AG04450 (cell line): ENCODE measurements around the gene GAGE12E. TPM values are rescaled to one million over a fixed set of nuclear protein-coding genes. Genes with fewer than 3 reads are reported as not detected.
"Not testable (repeated sequence)": the region's sequence is repeated elsewhere in the genome, so short reads cannot be mapped to it uniquely, and the experiment has no call there.

Experiments
- CTCF ChIA-PET: fragments of 300-600, 350-600 bp; formaldehyde crosslinking; extraction: SDS; loops from one replicate; lab custom pipeline; 2022; ENCODE audit warnings: antibody characterized with exemption, inconsistent platforms; lab: Charles Lee
- POLR2A ChIA-PET: fragments of 350-600 bp; formaldehyde crosslinking; extraction: SDS; loops from one replicate; lab custom pipeline; 2021; ENCODE audit warnings: antibody characterized with exemption, inconsistent platforms; lab: Yijun Ruan, JAX
- DNase-seq: peaks from one replicate; pipeline ENCODE4 v3.0.0-alpha.2; 2011; ENCODE audit warnings: low read depth, low spot score
- H3K27ac ChIP-seq: one replicate; pipeline ENCODE4 v1.5.1; 2012; ENCODE audit warnings: low read depth, low read length, control low read depth
- H3K27me3 ChIP-seq: one replicate; pipeline ENCODE4 v1.6.0; 2012; ENCODE audit warnings: low read length; ENCODE audit not compliant: control insufficient read depth, insufficient read depth
- H3K4me3 ChIP-seq: 2 replicates; pipeline ENCODE4 v1.5.1; 2011; ENCODE audit warnings: mild to moderate bottlenecking, low read depth, low read length, control low read depth
- H3K9me3 ChIP-seq: 2 replicates; pipeline ENCODE4 v1.5.1; 2012; ENCODE audit warnings: low read length; ENCODE audit not compliant: control insufficient read depth, insufficient read depth
- polyA plus RNA-seq: library from polyadenylated mRNA; depleted of rRNA; stranded (reverse); fragments of >200 nt; gene quantifications from 2 replicates; pipeline ENCODE4 v1.2.3, GENCODE V29; 2011; rRNA removed
- small RNA-seq: library from RNA; depleted of rRNA; stranded (forward); fragments of <200 nt; gene quantifications from one replicate; pipeline ENCODE3, GENCODE V24; 2012; ENCODE audit warnings: low read depth; ENCODE audit not compliant: insufficient read length

GAGE12E gene
- polyA plus RNA-seq, 1 experiment: not detected

GRCh38 chrX:49598720-49599119, 47.6 kb downstream of the GAGE12E start, which contains the start of gene GAGE1:
GAGE1 (plus strand) TSS chrX:49599020; CDS start chrX:49600175, 1,155 bp downstream.
- CTCF ChIA-PET, H3K9me3 ChIP-seq, DNase-seq, H3K4me3 ChIP-seq, H3K27me3 ChIP-seq, H3K27ac ChIP-seq, POLR2A ChIA-PET: not testable (repeated sequence)

Small RNAs within 50 kb of the gene (small RNA-seq; reads per million reads assigned to genes)
- gene GAGE12B: not detected

Other genes starting within 250 kb of the GAGE12E start
- gene GAGE10, start 247.6 kb upstream of the GAGE12E start, polyA plus RNA-seq: not detected in 2 replicates
- not detected in 2 replicates for gene GAGE12J, start 229.3 kb upstream of the GAGE12E start, polyA plus RNA-seq
- not detected in 2 replicates for gene GAGE13, start 219.7 kb upstream of the GAGE12E start, polyA plus RNA-seq
- gene GAGE12C, start 19.1 kb upstream of the GAGE12E start, polyA plus RNA-seq: not detected in 2 replicates
- gene GAGE12D, start 9.6 kb upstream of the GAGE12E start, polyA plus RNA-seq: not detected in 2 replicates
- not detected in 2 replicates for gene GAGE12F, start 9.6 kb downstream of the GAGE12E start, polyA plus RNA-seq
- not detected in 2 replicates for gene GAGE12G, start 19.1 kb downstream of the GAGE12E start, polyA plus RNA-seq
- gene GAGE12H, start 28.7 kb downstream of the GAGE12E start, polyA plus RNA-seq: not detected in 2 replicates
- gene GAGE2A, start 38.2 kb downstream of the GAGE12E start, polyA plus RNA-seq: not detected in 2 replicates
- not detected in 2 replicates for gene GAGE1, start 47.7 kb downstream of the GAGE12E start, polyA plus RNA-seq
- gene PAGE1, start 144.7 kb downstream of the GAGE12E start, polyA plus RNA-seq: not detected in 2 replicates